Fibroblast of skin of left biceps (primary cell): ENCODE data around the gene IMMP2L.

Source experiments
- DNase-seq, 2 experiments: peaks; one replicate each; pipeline ENCODE4 v3.0.0-alpha.2; 2013; ENCODE audit warnings: low read depth in 2 of 2

IMMP2L gene

GRCh38 chr7:111038185-111038584 lies 524.1 kb downstream of the IMMP2L start:
- no peak for DNase-seq

DNA sequence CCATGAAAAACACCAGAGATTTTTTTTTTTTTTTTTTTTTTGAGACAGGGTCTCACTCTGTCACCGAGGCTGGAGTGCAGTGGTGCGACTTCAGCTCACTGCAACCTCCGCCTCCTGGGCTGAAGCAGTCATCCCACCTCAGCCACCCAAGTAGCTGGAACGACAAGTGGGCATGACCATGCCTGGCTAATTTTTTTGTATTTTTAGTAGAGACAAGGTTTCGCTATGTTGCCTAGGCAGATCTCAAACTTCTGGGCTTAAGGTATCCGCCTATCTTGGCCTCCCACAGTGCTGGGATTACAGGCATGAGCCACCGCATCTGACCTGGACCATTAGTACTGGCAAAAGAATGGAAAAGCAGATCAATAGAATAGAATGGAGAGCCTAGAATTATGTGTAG lies 530.4 kb downstream of the IMMP2L start:
- no peak for DNase-seq

GRCh38 chr7:111030336-111030735 lies 532.0 kb downstream of the IMMP2L start:
- no peak for DNase-seq

GRCh38 chr7:111029574-111030251 lies 532.6 kb downstream of the IMMP2L start:
- peak; percentile 12 to 28 for DNase-seq

- no peak for DNase-seq
Measured at GRCh38 chr7:111029141-111029572, 533.1 kb downstream of the IMMP2L start.

DNA sequence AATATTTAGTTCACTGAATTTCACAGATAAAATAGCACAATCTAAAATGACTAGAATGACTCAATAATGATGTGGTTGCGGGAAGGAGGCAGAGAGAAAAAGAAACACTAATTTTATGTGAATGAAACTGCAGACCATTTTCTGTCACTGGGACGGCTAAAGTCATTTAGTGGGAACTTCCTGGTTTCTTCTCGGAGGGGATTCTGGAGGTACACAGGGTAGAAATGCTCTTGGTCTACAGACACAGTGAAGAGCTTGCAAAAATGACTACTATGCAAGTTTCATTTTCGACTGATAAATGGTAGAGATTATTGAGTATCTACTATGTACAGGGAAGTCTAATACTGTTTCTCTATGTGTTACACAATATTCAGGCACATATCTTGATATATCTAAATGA lies 534.9 kb downstream of the IMMP2L start:
- no peak for DNase-seq

DNA sequence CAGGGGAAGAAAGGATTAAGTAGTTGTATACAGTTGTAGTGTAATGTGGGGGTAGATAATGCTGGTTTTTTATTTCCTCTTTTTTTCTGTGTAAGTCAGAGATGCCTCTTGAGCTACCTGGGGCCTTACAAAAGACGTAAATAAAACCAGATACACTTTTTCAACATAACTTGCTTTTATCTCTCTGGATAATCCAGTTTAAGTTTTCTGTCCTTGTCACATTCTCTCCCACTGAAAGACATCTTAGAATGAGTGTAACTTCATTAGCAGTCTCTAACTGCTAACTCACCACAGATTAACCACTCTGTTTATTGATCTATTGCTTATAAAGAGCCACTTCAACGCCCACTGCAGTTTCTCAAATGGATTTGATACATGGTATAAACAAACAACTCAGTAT lies 535.5 kb downstream of the IMMP2L start:
- DNase-seq = no peak

- no peak for DNase-seq
Measured at GRCh38 chr7:111026343-111026742, 535.9 kb downstream of the IMMP2L start.

DNA sequence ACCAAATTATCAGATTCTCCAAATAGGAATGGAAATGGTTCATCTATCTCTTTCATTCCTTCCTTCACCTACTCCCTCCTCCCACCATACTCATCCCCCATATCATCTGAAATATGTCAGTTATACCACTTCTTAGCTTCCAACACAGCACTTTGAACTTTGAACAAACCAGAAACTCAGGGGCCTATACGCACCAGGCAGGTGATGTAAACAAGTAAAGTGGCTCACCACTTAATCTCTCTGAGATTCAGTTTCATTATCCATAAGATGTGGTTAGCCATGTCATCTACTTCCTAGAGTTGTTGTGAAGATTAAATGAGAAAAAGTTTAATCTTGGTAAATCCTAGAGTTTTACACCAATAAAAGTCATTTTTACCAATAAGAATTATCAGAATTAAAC lies 537.3 kb downstream of the IMMP2L start:
- no peak for DNase-seq

- no peak for DNase-seq
Measured at GRCh38 chr7:111018960-111019736, 543.1 kb downstream of the IMMP2L start.

- no peak for DNase-seq
Measured at GRCh38 chr7:111018447-111018846, 543.8 kb downstream of the IMMP2L start.

GRCh38 chr7:111014079-111014478 lies 548.2 kb downstream of the IMMP2L start:
- DNase-seq = no peak

DNA sequence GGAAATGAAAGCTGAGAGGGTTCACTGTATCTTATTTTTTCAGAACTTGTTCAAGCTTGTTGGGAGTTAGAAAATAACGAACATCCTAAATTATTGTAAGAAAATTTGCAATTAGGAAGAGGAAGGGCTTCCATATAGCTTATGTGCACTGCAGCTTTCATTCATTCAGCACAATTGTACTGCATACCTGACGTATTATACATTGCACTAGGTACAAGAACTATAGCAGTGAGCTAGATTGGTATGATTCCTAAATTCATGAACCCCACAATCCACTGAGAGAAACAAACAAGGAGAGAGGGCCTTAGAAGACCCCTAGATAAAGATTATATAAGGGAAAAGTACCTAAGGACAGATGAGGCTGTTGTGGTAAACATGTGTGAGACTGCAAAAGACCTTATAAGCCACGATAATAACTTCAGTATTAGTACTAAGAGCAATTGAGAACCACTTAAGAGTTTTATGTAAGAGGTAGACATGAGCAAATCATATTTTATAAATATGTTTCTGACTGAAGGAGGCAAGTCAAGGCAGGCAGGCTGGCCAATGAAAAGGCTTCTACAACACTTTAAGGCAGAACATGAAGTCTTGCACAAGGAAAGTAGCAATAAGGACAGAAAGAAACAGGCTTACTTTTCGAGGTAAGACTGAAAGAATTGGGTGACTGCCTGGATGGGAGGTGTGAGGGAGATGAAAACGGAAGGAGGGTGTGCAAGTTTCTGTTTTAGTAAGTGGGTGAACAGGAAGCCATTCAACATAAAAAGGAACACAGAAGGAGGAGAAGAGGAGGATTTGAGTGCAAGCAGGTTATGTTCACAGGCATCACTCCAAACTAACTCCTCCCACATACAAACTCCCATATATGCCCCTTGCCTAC lies 549.3 kb downstream of the IMMP2L start:
- DNase-seq = no peak

DNA sequence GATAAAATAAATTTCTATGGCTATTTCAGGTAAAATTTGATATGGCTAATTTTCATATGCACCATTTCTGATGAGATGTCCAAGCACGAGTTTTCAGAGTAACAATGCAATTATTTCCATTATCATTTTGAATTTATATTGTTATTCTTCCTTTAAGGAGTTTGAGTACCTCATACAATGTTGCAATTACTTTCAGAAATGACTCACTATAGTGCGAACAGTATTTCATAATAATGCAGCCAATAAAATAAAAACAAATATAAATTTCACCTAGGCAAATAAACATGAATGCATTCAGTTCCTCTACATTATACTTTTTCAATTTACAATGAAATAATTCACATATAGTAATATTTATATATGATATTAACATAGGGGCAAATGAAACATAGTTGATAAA lies 550.1 kb downstream of the IMMP2L start:
- DNase-seq = no peak

- DNase-seq = no peak
Measured at GRCh38 chr7:111011520-111011919, 550.8 kb downstream of the IMMP2L start.

DNA sequence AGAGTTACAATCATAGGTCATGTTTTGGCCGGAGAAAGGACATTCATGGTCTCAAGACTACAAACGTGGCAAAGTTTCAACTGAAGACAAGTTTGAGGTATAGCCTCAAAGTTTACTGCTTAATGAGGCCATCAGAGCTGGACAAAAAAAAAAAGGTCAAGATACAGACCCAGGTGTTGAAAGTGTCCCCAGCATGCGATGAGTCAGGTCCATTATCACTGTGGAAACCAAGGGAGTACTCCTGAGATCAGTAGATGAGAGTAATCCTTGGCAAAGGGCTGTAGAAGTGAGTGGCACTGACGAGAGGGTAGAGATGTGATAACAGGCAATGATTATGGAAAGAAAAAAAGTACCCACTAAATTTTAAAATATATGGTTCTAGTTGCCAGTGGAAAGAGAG lies 551.5 kb downstream of the IMMP2L start:
- DNase-seq = no peak

- no peak for DNase-seq
Measured at GRCh38 chr7:111009526-111010040, 552.7 kb downstream of the IMMP2L start.

DNA sequence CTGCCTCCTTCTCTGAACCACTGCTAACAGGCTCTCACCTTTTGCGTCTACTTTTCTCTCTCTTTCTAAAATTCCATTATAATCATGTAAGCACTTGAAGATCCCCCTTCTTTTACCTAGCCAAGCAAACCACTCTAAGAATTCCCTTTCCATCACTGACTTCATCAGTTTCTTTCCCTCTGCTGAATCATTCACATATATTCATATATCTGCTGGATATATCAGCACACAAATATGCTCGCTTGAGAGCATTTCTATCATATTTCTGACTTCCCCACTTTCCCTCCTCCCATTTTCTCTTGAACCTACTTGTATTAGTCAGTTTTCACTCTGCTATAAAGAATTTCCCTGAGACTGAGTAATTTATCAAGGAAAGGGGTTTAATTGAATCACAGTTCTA lies 555.6 kb downstream of the IMMP2L start:
- DNase-seq = peak; percentile 37 to 49

GRCh38 chr7:111006040-111006439 lies 556.3 kb downstream of the IMMP2L start:
- DNase-seq = no peak

- no peak for DNase-seq
Measured at GRCh38 chr7:111005445-111005844, 556.8 kb downstream of the IMMP2L start.

GRCh38 chr7:111004310-111004901 lies 557.9 kb downstream of the IMMP2L start:
- no peak for DNase-seq

DNA sequence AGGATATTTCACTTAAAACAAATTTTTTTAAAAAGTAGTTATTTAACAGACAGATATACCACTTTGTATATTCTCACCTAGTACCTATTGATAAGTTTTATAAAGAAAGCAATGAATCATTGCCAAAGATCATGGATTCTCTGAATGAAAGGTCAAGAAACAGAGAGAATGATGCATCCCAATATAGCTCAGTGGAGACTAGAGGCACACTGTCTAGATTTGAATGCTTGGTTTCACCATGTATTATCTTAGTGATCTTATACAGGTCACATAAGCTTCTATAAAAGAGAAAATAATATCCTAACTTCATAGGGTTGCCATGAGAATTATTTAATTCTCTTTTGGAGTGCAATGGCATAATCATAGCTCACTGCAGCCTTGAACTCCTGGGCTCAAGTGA lies 558.4 kb downstream of the IMMP2L start:
- DNase-seq = no peak
